ENCODE results near the gene SLC50A1.

The SLC50A1 gene

DNA sequence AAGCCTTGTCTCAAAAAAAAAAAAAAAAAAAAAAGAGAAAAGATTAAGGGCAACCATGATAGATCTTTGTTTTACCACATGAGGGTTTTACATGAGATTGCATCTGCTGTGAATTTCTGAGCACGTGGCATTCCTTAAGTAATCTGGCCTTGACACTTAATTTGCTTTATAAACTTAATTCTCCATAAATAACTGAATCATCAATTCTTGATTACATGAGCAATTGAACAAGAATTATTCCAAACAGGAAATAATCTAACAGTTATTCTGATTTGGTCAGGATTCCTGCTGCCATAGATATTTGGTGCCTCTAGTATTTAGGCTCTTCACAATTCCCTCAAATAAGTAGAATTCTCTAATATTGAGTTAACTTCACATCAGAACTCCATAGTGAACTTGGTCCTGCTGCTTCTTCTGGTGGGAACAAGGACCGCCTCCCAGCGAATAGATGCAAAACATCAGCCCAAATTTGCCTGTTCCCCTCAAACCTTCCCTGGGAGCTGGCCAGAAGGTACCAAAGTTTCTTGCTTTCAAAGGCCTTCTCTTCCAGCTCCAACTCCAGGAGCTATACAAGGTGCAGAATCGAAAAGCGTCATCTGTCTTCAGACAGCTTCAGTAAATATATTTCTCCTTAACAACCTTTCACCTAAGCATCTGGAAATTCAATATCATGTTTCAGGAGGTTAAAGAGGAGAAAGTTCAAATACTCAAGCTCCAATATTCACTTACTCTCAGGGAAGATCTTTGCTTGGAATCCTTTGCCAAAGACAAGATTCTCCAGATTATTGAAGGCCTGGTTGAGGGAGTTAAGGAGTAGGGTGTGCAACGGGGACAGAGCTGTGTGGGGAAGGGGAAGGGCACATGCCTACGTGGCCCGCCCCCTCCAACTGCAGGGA is 36.4 kb downstream of the SLC50A1 start:
- no peak for FAIRE-seq

DNA sequence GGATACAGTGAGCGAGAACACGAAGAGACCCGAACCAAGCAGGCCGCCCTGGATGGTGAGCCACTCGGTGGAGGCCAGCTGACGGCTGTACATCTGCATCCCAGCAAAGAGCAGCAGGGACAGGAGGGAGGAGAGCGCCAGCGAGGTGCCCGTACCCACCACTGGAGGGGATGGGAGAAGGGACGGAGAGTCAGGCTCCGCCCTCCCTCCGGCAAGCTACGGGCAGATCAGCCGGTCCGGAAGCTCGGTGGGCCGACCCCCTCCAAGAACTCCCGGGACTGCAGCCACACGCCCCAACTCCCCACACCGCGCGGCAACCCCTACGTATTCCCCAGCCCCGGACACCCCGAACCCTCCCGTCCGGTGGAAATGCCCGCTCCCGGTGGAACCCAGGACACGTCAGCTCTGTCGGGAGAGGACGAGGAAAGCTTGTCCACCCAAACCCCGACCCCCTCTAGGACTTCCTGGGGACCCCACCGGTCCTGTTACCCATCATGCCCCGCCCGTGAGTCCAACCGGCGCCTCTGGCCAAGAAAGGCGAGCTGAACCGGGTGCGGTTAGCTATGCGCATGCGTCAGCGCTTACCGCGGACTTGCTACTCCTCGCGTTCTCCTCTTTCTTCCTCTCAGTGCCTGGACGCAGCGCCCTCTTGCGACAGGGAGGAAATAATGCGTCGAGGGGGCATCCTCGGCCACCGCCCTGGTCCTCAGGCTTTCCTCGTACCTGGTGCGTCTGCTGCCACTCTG is 37.3 kb downstream of the SLC50A1 start, which contains the start of gene KRTCAP2:
Gene KRTCAP2 (minus strand): TSS at position 573 of the 746 bp plus-strand sequence. CDS start 80 bp downstream, at position 493.
- peak; percentile 85 for FAIRE-seq

DNA sequence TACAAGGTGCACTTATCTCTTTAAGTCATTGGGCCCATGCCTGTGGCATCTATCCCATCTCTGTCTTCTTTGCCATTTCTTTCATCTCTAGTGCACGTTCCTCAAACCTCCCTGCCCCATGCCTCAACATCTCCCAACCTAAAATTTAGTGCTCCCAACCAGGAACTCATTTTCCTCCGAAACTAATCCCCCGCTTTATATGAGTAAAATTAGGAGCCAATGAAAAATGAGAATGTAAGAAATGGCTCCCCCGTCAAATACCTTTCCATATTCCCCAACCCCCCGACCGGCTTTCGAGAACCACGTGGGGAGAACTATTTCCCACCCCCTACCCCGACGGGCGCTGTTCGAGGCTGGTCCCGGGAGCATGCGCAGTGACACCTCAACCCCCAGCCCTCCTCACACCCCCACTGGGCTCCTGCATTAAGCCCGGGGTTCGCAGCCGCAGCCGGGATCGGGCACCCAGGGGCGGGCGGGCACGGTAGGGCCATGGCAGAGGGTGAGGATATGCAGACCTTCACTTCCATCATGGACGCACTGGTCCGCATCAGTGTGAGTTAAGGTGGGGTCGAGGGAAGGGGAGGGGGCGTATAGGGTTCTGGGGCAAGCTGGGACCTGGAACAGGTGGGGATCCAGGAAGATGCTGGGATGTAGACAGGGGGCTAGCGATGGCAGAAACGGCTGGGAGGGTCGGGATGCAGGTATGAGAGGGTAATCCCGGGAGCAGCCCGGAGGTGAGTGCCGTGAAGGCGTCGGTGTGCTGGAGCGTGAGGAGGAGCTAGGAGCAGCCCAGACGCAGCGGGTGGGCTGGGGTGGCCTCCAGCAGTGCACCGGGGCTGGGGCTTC is 38.0 kb downstream of the SLC50A1 start, which contains the start of gene TRIM46:
Gene TRIM46 (plus strand): TSS at position 372 of the 846 bp plus-strand sequence. CDS start 118 bp downstream, at position 490.
- no peak for FAIRE-seq

DNA sequence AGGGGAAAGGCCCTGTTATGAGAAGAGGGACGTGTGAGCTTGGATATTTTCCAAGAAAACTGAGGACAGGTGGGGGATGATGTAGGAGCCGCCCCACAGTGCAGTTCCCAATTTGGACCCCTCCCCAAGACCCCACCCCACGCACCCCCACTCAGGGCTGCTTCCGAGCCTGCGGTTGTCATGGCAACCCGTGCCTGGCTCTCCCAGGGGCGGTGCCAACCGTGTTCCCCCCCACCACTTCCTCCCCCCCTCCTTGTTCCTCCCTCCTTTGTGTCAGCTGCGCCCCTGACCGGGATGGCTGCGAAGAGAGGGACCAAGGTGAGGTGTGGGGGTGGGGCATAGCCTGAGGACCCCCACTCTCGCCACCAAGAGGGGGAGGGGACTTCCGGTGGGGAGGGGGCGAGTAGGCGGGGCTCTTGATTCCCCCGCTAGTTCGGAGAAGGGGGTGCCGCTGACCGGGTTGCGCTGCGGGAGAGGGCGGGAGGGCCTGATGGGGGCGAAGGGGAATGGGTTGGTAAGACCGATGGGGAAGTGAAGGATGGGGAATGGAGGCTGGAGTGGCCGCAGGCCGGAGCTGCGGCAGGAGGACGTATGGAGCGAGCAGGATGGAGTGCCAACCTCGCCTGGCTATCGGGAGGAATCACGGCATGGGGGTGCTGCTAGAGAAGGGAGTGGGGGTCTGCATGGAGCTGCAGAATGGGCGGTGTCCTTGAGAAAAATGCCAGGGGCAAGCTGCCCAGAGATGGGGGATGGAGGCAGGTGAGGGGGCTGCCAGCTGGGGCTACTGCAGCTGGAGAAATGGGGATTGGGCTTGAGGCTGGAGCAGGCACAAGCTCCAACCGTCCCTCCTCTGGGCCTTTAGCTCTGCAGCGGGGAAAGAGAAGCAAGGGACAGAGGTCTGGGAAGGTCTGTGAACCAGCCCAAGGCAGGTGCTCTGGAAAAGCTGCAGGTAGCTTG is 39.0 kb downstream of the SLC50A1 start:
- FAIRE-seq: no peak

GRCh38 chr1:155175281-155175926 is 39.8 kb downstream of the SLC50A1 start:
- FAIRE-seq: no peak

DNA sequence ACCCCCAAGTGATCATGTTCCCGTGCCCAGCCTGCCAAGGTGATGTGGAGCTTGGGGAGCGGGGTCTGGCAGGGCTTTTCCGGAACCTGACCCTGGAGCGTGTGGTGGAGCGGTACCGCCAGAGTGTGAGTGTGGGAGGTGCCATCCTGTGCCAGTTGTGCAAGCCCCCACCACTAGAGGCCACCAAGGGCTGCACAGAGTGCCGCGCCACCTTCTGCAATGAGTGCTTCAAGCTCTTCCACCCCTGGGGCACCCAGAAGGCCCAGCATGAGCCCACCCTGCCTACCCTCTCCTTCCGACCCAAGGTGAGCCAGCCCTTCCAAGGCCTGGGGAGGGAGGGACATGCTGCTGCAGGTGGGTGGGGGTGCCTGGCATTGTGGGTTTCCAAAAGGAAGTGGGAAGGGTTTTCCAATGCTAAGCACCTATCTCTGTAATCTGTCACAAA is 40.3 kb downstream of the SLC50A1 start:
- FAIRE-seq: no peak

GRCh38 chr1:155176544-155177071 is 41.0 kb downstream of the SLC50A1 start:
- peak; percentile 88 for FAIRE-seq

GRCh38 chr1:155177192-155177917 is 41.7 kb downstream of the SLC50A1 start:
- no peak for FAIRE-seq

DNA sequence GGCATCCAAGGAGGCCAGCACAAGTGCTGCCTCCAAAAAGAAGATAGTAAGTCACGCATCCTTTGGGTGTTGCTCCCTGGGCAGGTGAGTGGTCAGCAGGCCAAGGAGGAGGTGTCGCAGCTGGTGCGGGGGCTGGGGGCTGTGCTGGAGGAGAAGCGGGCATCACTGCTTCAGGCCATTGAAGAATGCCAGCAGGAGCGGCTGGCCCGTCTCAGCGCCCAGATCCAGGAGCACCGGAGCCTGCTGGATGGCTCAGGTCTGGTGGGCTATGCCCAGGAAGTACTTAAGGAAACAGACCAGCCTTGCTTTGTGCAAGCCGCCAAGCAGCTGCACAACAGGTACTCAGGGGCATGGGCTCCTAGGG is 42.2 kb downstream of the SLC50A1 start:
- FAIRE-seq: no peak

- FAIRE-seq: no peak
These were observed 42.9 kb downstream of the SLC50A1 start for GRCh38 chr1:155178441-155179111.

- no peak for FAIRE-seq
These were observed 43.7 kb downstream of the SLC50A1 start for GRCh38 chr1:155179112-155180031.

DNA sequence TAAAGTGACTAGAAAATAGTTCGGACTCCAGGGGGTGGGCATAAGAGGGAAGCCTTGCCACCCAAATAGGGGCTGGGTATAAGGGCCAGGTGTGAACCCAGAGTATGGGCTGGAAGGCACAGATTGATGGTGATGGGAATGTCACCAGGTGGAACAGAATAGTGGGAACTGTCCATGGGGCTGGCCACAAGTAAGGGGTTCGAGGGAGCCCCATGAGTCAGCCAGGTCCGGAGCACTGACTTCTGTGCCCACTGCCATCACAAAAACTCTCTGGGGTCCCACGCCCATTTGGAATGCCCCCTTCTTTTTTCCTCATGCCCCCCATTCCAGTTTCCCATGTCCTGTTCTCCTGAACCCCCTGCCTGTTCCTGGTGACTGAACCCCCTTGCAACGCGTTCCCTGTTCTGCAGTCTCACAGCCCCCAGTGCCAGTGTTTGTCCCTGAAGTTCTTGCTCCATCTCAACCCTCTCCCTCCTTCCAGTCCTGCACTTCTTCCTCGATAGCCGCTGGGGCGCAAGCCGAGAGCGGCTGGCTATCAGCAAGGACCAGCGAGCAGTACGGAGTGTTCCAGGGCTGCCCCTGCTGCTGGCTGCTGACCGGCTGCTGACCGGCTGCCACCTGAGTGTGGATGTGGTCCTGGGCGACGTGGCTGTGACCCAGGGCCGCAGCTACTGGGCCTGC is 45.9 kb downstream of the SLC50A1 start:
- FAIRE-seq: no peak

- no peak for FAIRE-seq
These were observed 46.4 kb downstream of the SLC50A1 start for GRCh38 chr1:155182052-155182550.

DNA sequence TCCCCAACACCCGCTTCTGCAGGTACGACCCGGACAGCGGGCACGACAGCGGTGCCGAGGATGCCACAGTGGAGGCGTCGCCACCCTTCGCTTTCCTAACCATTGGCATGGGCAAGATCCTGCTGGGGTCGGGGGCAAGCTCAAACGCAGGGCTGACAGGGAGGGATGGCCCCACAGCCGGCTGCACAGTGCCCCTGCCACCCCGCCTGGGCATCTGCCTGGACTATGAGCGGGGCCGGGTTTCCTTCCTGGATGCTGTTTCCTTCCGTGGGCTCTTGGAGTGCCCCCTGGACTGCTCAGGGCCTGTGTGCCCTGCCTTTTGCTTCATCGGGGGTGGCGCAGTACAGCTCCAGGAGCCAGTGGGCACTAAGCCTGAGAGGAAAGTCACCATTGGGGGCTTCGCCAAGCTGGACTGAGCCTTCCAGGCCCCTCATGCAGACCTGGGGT is 48.1 kb downstream of the SLC50A1 start:
- FAIRE-seq: no peak

- no peak for FAIRE-seq
These were observed 48.7 kb downstream of the SLC50A1 start for GRCh38 chr1:155184351-155184811.

DNA sequence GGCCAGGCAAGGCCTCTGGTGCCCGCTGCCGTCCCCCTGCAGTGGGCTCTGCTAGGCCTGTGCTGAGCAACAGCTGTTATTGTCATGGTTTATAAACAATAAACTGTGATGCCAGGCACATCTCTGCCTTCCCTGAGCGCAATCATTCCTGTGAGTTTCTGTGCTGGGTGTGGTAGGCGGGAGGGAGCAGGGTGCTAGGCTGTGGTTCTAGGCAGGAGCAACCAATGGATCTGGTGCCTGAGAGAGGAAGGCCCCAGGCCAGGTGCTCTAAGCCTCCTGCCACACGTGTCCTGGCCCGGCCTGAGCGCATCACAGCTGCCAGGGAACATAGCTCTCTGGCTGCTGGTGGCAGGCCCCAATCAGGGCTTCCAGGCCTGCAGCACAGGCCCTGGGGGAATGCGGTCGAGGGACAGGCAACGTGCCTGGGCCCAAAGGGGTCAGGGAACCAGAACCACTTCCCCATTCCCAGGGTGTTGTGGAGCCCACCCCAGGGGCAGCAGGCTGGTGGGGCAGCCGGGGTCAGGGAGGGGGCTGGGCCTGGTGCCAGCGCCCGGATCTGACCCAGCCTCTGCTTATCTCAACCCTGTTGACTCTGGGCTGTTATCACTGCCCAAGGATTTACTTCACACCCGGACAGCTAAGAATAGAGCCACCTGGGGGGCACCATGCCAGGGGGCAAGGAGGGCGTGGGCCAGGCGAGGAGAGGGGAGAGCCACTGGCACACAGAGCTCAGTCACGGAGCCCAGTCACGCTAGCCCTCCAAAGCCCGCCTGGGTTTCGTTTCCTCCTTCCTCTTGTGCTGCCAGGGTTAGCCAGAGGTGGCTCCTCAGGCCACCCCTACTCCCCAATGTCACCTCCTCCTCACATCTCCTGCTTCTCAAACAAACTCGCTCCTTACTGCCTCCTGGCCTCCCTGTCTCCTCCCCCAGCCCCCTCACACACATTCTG is 49.5 kb downstream of the SLC50A1 start:
- no peak for FAIRE-seq
